Measurements from ENCODE around the gene RMND1.
"Not testable (repeated sequence)": the region's sequence is repeated elsewhere in the genome, so short reads cannot be mapped to it uniquely, and the experiment has no call there.

Gene RMND1

DNA sequence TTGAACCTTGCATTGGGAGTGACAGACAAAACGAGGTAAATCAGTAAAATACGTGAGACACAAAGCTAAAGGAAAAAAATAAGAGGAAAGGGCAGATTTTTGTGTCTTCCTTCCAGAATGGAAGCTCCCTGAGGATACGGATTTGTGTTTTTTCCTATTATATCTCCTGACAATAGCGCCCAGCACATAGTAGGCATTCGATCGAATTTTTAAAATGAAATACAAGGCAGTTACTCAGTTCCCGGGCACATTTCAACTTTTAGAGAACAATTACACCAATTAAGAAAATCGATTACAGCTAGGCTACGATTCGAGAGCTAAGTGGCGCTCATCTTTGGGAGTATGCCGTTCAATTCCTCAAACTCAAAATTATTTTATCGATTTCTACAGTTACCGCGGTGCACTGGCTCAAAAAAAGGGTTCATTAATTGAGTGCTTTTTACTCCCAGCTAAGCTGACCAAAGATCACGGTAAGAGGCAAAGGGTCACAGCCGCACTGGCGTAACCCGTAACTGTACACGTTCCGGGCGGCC, 443 bp downstream of the RMND1 start:
- no peak for DNase-seq

DNA sequence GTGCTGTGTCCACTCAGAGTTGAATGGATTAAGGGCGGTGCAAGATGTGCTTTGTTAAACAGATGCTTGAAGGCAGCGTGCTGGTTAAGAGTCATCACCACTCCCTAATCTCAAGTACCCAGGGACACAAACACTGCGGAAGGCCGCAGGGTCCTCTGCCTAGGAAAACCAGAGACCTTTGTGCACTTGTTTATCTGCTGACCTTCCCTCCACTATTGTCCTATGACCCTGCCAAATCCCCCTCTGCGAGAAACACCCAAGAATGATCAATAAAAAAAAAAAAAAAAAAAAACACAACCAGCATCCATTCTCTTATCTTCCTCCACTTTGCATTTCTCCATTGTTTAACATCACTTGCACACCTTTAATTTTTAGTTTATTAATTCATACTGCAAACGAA, 998 bp downstream of the RMND1 start:
- DNase-seq: not testable (repeated sequence)

DNA sequence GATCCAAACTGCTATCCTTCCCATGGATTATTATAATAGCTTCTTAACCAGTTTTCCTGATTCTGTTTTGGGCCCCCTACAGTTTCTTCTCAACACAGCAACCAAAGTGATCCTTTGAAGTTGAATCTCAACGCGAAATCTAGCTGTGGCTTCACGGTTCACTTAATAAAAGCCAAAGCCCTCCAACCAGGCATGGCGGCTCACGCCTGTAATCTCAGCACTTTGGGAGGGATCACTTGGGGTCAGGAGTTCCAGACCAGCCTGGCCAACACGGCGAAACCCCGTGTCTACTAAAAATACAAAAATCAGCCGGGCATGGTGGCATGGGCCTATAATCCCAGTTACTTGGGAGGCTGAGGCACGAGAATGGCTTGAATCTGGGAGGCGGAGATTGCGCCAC, 3.3 kb downstream of the RMND1 start:
- DNase-seq: no peak

DNA sequence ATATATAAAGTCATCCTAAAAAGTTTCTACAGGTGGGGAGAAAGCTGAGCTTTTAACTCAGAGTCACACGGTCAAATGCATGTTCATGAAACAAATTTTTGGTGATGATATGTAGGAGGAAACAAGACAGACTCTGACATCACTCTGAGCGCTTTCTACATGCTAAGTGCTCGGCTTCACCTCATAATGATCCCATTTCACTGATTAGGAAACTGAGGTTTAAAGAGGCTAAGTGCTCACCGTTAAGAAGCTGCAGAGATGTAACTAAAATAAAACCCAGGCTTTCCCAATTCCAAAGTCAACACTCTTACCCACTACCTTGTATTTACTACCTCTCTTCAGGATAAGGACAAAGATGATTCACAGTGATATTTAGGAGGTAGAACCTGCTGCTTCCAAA, 4.7 kb downstream of the RMND1 start:
- no peak for DNase-seq

DNA sequence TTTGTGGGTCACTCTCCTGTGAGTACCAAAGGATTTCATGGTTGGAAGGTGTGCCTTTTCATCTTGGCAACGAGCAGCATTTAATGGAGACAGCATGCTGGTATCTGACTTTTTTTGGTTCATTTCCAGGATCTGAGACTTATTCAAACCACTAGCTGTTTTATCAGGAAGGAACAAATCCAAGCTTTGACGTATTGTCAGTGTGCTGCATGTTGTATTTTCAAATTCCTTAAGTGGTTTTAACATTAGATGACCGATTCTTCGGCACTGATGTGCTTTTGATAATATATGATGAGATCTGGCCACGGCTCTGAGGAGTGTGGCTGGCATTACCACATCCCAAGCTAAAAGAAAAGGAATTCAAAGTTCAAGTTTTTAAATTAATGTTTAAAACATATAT, 6.4 kb downstream of the RMND1 start:
- no peak for DNase-seq

DNA sequence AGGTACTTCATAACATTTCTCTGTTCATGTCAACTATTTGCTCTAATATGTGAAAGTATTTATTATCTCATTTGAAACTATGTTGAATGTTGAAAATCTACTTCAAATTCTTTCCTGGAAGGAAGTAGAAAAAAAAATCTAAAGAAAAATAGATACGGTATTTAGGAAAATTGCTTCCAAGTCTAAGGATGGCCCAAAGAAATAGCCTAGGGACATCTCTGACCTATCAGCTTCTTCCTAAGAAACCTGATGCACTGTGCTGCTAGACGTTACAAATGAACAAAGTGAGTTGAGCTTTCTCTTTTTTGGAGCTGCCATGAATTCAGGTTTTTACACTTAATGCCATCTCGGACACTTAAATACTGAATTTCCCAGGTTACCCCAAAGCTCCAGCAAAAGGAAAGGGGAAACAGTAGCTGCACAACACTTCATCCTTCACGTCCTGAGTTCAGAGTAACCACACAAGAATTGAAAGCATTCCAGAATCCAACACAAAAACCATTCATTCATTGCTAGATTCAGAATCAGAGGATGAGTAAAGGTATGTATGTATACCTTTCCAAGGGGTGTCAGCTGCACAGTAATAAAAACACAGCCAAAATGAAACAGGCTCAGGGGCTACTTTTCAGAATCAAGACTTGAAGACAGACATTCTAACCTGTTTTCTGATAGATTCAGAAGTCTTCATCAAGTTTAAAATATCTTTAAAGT, 7.9 kb downstream of the RMND1 start:
- DNase-seq: no peak

DNA sequence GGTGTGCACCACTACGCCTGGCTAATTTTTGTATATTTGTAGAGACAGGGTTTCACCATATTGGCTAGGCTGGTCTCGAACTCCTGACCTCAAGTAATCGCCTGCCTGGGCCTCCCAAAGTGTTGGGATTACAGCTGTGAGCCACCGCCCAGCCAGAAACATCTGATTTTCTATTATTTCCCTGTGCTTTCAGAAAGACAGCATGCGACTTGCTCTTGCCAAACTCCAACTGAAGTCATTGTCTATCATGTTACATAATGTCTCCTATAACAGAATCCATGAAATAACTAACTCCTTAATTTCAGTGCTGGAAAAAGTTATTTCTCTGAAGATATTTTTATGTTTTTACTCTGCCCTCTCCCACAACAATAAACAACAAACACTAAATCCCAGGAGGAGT, 8.5 kb downstream of the RMND1 start:
- DNase-seq: no peak

DNA sequence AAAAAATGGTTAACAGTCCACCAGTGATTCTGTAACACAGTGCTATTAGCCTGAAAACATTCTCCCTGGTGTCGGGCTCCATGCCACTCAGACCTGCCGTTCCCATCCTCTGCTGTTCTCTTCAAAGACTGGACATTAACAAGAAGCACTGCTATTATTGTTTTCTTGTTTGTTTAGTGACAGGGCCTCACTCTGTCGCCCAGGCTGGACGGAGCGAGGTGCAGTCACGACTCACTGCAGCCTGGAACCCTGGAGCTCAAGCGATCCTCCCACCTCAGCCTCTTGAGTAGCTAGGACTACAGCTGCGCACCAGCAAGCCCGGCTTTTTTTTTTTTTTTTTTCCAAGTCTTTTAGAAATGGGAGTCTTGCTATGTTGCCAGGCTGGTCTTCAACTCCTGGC, 9.6 kb downstream of the RMND1 start:
- no peak for DNase-seq

DNA sequence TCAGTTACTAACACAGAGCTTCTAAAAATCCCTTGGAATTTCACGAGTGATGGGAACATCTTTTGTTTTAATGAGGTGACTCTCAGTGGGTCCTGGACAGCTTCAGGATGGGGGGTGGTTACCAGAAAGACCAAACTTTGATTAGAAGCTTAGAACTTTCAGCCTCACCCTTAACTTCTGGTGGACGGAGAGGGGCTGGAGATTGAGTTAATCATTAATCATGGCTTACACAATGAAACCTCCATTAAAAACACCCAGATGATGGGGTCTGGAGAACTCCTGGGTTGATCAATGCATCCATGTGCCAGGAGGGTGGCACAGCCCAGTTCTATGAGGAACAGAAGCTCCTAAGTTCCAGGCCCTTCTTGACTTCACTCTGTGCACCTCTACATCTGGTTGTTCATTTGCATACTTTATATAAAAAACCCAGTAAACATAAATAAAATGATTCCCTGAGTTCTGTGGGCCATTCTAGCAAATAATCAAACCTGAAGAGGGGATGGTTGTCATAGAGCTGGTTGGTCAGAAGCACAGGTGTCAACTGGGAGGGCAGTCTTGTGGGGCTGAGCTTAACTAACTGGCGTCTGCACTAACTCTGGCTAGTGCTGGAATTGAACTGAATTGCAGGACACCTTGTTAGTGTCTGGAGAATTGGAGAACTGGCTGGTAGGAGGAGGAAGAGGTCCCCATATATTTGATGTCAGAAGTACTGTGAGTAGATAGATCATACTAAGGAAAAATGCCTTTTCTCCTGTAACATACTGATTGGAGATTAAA, 10.3 kb downstream of the RMND1 start:
- DNase-seq: no peak

DNA sequence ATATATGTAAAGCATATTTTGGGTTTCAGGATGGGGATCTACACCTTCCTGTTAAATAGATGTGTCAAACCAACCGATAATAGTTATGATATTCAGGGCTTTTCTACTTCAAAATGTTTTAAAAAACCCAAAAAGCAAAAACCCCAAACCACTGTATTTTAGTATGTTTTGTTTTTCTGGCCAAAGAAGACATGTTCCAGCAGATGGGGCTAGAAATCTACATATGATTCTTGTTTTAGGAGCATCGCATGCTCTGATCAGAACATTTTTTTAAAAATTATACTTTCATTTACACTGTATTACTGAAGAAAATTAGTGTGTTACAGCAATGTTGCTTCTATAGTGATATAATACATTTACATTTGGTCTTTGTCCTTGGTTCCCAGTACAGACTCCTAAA, 11.0 kb downstream of the RMND1 start:
- no peak for DNase-seq

DNA sequence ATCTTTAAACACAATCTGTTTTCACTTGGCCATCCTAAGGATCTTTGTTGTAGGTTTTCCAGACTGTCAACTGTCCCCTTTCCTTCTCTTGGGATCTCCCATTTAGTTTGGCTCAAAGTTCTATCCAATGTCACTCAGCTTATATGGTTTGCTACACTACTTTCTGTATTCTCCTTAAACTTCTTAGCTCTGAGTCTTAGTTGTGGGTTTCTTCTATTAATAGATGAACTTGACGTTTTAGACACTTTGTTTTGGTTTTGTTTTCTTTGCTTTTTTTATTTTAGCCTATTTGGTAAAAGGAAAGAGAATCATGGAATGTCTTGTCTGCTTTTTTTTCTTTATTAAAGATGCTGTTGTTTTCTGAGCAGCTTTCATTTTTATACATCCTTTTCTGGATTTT, 11.4 kb downstream of the RMND1 start:
- DNase-seq: no peak

DNA sequence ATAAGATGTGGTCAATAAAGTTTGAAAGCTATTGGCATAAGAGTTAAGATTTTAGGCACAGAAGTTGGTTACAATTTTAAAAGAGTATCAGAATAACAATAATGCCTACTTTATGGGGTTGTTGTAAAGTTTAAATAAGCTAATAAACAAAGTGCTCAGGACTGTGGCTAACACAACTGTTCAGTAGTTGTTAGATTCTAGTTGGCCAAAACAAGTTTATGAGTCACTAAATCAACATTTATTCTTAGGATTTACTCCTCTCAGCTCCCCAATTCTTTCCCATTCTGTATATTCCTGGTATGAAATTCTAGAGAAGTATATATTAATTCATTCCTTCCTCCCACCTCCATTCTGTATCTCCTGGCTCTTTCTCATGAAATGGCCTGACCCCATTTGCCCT, 14.5 kb downstream of the RMND1 start:
- no peak for DNase-seq

DNA sequence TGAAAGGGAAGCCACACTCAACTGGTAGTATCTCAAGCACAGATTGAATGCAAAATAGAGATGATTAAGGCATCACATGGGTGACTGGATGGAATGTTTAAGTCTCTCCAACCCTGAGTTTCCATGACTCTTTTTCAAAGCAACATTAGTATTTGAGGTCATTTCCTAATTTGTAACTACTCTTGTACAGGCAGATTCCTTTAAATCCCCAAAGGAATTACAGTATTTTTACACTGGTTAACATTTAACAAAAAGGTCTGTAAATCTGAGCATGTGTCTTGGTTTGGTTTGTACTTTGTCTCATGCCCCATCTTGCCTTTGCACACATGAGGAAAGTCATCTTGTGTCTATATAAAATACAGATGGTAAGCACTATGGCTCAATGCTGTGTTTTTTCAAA, 15.1 kb downstream of the RMND1 start:
- no peak for DNase-seq

DNA sequence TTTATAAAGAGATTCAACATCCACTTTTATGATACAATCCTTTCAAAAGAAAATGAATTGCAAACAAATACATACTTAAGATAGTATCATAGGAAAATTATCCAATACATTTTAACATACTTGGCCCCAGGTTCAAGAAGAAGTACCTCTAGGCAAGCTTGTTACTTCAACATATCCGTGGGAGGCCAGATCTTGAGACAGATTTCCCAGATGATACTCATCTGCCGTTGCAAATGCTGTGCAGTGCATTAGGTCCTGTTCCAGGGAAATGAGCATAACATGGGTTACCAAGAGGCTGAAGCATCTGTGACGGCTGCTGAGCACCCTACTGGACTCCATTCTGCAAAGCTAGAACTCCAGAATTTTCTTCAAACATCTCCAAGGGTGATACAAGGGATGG, 15.6 kb downstream of the RMND1 start:
- DNase-seq: no peak

DNA sequence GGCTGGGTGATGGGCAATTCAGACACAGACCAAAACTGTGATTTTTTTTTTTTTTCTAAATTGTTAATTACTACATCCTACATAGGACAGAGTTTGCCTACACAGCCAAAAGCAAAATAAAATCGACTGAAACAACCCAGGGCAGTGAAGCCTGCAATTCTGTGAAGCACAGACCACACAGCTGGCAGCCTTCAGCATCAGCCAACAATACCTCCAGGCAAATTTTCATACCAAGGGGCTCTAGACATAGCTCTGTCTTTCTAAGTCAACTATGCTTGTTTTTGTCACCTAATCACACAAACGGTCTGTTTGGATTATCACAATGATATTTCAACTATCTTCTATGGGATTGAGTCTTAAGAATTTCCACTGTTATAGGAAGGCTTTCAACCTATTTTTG, 17.6 kb downstream of the RMND1 start:
- no peak for DNase-seq

DNA sequence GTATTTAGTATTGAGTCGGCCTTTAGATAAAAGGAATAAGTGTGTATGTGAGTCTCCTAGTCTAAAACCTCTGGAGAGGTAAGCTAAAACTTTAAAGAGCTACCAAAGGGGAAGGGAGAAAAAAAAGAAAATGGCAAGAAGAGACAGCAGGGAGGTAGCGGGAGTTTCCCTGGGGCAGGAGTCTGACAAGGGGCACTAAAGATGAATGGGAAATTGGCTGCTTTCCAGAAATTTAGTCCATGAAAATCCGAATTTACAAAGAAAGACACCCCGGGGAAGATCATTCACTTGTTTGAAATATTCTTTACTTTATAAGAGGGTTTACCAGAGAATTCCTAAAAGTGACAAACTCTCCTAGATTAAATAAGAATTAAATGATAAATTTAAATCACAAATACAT, 19.3 kb downstream of the RMND1 start:
- no peak for DNase-seq

DNA sequence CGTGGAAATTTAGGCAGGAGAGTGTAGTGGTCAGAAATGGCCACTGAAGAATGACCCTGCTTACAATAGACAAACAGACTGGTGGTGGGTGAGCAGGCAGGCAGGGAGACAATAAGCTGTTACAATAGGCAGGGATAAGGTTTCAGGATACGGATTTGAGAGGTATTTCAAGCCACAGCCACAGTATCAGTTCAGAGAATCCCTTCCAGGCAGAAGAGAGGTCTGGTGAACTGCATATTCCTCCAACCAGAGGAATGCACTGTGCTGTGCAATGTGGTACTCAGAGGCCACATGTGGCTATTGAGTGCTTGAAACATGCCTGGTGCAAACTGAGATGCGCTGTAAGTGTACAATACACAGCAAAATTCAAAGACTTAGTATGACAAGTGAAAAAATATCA, 20.6 kb downstream of the RMND1 start:
- DNase-seq: no peak

DNA sequence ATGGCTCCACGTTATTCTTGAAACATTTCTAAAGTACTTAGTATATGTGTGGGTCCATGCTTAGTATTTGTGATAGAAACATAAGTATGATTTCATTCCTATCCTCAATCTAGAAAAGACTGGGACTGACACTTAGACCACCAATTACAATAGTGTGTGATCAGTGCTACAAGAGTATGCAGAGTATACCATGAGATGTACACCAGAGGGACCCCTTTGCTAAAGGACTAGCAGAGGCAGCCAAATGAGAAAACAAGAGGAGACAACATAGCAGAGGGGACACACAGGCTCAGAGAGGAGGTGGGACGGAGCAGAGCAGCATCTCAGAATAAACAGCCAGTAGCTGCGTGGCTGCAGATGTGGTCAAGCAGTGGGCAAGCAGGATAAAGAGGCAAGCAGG, 21.0 kb downstream of the RMND1 start:
- DNase-seq: no peak

DNA sequence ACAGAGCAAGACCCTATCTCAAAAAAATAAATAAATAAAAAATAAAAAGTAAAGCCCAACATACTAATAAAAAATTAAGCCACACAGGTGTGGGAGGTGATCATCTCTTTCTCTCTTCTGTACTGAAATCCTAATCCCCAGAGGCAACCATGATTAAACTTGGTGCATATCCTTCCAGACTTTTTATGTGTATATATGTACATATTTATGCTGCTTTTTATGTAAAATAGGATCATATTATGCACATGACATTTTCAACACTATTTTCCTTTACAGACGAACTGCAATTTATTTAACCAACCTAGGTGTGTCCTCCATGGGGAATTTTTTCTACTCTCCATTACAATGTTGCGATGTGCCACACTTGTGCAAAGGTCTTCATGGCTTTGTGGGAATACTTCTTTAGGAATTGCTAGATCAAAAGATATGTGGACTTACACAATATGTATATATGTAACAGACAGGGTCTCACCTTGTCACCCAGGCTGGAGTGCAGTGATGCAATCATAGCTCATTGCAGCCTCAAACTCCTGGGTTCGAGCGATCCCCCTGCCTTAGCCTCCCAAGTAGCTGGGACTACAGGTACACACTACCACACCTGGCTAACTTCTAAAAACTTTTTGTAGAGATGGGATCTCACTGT, 23.7 kb downstream of the RMND1 start:
- no peak for DNase-seq

DNA sequence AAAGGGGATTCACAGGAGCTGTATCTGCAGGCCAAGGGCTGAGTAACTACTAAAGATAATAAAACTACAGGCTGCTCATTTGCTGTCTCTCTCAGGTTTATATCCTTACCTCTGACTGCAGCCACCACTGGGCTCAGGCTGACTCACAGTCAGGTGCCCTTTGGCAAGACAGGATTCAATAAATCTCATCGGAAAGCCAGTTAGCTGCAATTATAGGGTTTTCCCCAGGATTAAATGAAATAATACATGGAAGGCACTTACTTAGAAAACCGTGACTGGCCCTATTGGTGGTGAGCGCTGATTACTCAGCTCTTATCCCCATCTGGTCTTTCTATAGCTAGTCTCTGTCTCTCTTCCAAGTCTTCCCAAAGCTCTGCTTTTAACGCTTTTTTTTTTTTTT, 26.4 kb downstream of the RMND1 start:
- no peak for DNase-seq

DNA sequence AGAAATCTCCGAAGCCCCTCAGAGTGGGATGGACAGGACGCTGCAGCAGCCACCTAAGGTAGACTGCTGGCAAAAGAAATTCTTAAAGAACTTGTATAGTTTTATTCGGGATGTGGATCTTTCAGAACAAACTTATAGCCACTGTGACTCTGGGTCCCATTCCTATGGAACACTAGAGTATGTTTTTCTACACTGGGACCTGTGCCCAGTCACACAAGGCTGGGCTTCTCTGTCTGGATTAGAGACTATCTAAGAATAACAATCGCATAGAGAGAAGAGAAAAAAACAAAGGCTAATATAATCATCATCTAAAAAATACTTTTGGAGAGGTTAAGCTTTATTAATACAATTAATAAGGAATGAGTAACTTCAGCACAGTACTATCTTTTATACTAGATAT, 28.9 kb downstream of the RMND1 start:
- no peak for DNase-seq

DNA sequence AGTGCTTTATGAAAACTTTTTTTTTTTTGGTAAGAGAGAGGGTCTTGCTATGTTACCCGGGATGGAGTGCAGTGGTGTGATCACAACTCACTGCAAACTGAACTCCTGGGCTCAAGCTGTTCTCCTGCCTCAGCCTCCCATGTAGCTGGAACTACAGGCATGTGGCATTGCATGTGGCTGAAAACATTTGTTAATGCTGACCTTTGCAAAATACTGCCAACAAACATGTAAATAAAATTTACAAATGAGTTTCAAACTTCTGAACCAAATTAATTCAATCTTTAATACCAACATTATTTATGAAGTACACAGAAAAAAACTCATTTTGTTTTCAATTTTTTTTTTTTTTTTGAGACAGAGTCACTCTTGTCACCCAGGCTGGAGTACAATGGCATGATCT, 34.4 kb downstream of the RMND1 start:
- DNase-seq: no peak

DNA sequence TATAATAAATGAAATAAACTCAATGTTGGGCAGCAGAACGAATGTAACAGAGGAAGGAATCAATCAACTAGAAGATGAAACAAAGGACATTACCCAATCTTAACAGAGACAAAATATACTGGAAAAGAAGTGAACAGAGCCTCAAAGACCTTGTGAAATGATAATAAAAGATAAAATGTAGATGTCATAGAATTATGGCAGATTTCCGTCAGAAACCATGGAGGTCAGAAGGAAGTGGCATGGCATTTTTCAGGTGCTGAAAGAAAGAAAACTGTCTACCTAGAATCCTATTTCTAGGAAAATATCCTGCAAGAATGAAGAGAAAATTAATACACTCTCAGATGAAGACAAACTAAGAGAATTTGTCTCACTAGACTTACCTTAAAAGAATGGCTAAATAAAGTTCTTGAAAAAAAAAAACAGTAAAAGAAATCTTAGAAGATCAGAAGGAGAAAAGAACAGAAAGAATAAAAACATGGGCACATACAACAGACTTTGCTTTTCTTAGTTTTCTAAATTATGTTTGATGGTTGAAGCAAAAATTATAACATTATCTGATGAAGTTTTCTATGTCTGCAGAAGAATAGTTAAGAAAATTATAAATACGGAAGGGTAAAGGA, 37.2 kb downstream of the RMND1 start:
- no peak for DNase-seq
